HG03139 (cell line): ENCODE measurements around the gene ZNF91.
"Not testable (repeated sequence)": the region's sequence is repeated elsewhere in the genome, so short reads cannot be mapped to it uniquely, and the experiment has no call there.

Experiments
- ATAC-seq: cut with Tn5 transposase; IDR thresholded peaks from one replicate; pipeline ENCODE4 v1.9.1; 2021; ENCODE audit not compliant: unreplicated experiment

The ZNF91 gene

GRCh38 chr19:23399443-23399842, 4.2 kb upstream of the ZNF91 start:
- no peak for ATAC-seq

- ATAC-seq, result not testable (repeated sequence)
Observed at GRCh38 chr19:23395722-23396117, 449 bp upstream of the ZNF91 start.

- ATAC-seq, result no peak
Observed at GRCh38 chr19:23394511-23394910, 760 bp downstream of the ZNF91 start.

- no peak for ATAC-seq
Observed at GRCh38 chr19:23393121-23393520, 2.1 kb downstream of the ZNF91 start.

- ATAC-seq, result no peak
Observed at GRCh38 chr19:23391236-23391635, 4.0 kb downstream of the ZNF91 start.

GRCh38 chr19:23385404-23385803, 9.9 kb downstream of the ZNF91 start:
- ATAC-seq, result no peak

- ATAC-seq, result no peak
Observed at GRCh38 chr19:23384858-23385257, 10.4 kb downstream of the ZNF91 start.

- no peak for ATAC-seq
Observed at GRCh38 chr19:23384166-23384565, 11.1 kb downstream of the ZNF91 start.

- no peak for ATAC-seq
Observed at GRCh38 chr19:23382955-23383354, 12.3 kb downstream of the ZNF91 start.

- ATAC-seq, result no peak
Observed at GRCh38 chr19:23381114-23381513, 14.2 kb downstream of the ZNF91 start.

GRCh38 chr19:23379671-23380070, 15.6 kb downstream of the ZNF91 start:
- not testable (repeated sequence) for ATAC-seq

GRCh38 chr19:23378948-23379347, 16.3 kb downstream of the ZNF91 start:
- no peak for ATAC-seq

GRCh38 chr19:23377276-23377675, 18.0 kb downstream of the ZNF91 start:
- ATAC-seq, result no peak

GRCh38 chr19:23366437-23366836, 28.8 kb downstream of the ZNF91 start:
- ATAC-seq, result no peak

GRCh38 chr19:23366031-23366430, 29.2 kb downstream of the ZNF91 start:
- not testable (repeated sequence) for ATAC-seq

- ATAC-seq, result no peak
Observed at GRCh38 chr19:23365222-23365621, 30.0 kb downstream of the ZNF91 start.

- ATAC-seq, result not testable (repeated sequence)
Observed at GRCh38 chr19:23361843-23362242, 33.4 kb downstream of the ZNF91 start.

- no peak for ATAC-seq
Observed at GRCh38 chr19:23351806-23352205, 43.5 kb downstream of the ZNF91 start.

GRCh38 chr19:23346696-23347095, 48.6 kb downstream of the ZNF91 start:
- no peak for ATAC-seq

- no peak for ATAC-seq
Observed at GRCh38 chr19:23345838-23346237, 49.4 kb downstream of the ZNF91 start.

GRCh38 chr19:23343434-23344010, 51.7 kb downstream of the ZNF91 start:
- no peak for ATAC-seq

GRCh38 chr19:23328211-23328610, 67.1 kb downstream of the ZNF91 start:
- ATAC-seq, result no peak

- no peak for ATAC-seq
Observed at GRCh38 chr19:23321953-23322549, 73.2 kb downstream of the ZNF91 start.
